Esophagus squamous epithelium (tissue), 5 donors: ENCODE data around the gene SIN3A. TPM values are rescaled to one million over a fixed set of nuclear protein-coding genes. Genes with fewer than 3 reads are reported as not detected.

ENCODE experiments used
- DNase-seq: peaks from one replicate; lab custom pipeline; 2025; lab: John Stamatoyannopoulos, UW
- H3K27ac ChIP-seq, 4 donors: fragments of 200-600 bp; sonication (generic); one replicate each; pipeline ENCODE4 v1.5.1; 2016 to 2019; ENCODE audit warnings: mild to moderate bottlenecking in 1 of 4
- H3K27me3 ChIP-seq, 4 donors: fragments of 200-600 bp; sonication (generic); 1 replicate in 3 of 4; 2 replicates in 1 of 4; pipeline versions ENCODE4 v1.5.1 to v1.6.0; 2017 to 2021; ENCODE audit warnings: antibody characterized with exemption in 1 of 4
- H3K36me3 ChIP-seq, 3 donors: fragments of 200-600 bp; sonication (generic); one replicate each; pipeline ENCODE4 v1.5.1; 2016 to 2019
- H3K4me1 ChIP-seq, 3 donors: fragments of 200-600 bp; sonication (generic); one replicate each; pipeline ENCODE4 v1.5.1; 2017 to 2019
- H3K4me3 ChIP-seq, 4 donors: fragments of 200-600 bp; sonication (generic); 1 replicate in 3 of 4; 2 replicates in 1 of 4; pipeline ENCODE4 v1.5.1; 2016 to 2019; ENCODE audit warnings: mild to moderate bottlenecking in 2 of 4, moderate library complexity in 1 of 4
- H3K9me3 ChIP-seq, 3 donors: fragments of 200-600 bp; sonication (generic); one replicate each; pipeline ENCODE4 v1.5.1; 2016 to 2019
- CTCF ChIP-seq, 6 experiments: fragments of 450-650 bp in 4 of 6; fragments of 200-600 bp in 2 of 6; sonication (generic) in 2 of 6; IDR thresholded peaks; one replicate each; pipeline ENCODE4 v1.5.1; 2016 to 2019; ENCODE audit warnings: antibody characterized with exemption in 6 of 6, mild to moderate bottlenecking in 4 of 6, moderate library complexity in 4 of 6
- POLR2A ChIP-seq, 4 donors: fragments of 450-650 bp; IDR thresholded peaks; one replicate each; pipeline ENCODE4 v1.6.1; 2017; ENCODE audit warnings: antibody characterized with exemption in 4 of 4, mild to moderate bottlenecking in 4 of 4, moderate library complexity in 3 of 4
- WGBS, 2 donors: methylation state at CpG; one replicate each; pipeline ENCODE4 v1.1.5; 2018; 5-methylcytosine and 5-hydroxymethylcytosine counted together
- intact Hi-C: fragments of 100-400 bp; cut with DNase I; formaldehyde crosslinking; loops from one replicate; pipeline ENCODE4 v1.15.0; 2022
- total RNA-seq, 4 donors: library from RNA; depleted of rRNA; stranded (reverse); fragments of >200 nt; gene quantifications; one replicate each; pipeline ENCODE4 v1.1.0, GENCODE V29; 2016
- donor health status: DM: yes; HTN: yes; CAD: no.

The SIN3A gene
- total RNA-seq, 4 donors from 2014 or later, result 22.3 to 49.8 (median 26.0) TPM

GRCh38 chr15:75357976-75358673 is 93.4 kb downstream of the SIN3A start:
- WGBS, 2 donors, result 86 to 100% methylated on average over 3 to 10 of the region's 17 CpGs

GRCh38 chr15:75356517-75356916 is 95.0 kb downstream of the SIN3A start:
- Histone ChIP-seq H3K4me1 (no peaks in the 10 kb centered on the region), H3K27ac (no peak overlapping the region), H3K9me3 (no peaks in the 10 kb centered on the region), H3K4me3 (no peak overlapping the region), H3K27me3 (no peaks in the 10 kb centered on the region), H3K36me3 (peaks cover 17 to 77% (median 32%) of the 10 kb centered on the region in 3 donors)
- TF ChIP-seq CTCF (IDR thresholded peaks at IDR 0.05) (no peak), POLR2A (IDR thresholded peaks at IDR 0.05) (no peak)
- no peak for DNase-seq
- intact Hi-C loops, result no loop called here
- 92 to 94% methylated on average over 17 to 19 of the region's 20 CpGs for WGBS, 2 donors

More at GRCh38 chr15:75357976-75358673, 93.4 kb downstream of the SIN3A start:
- Histone ChIP-seq H3K9me3 (no peaks in the 10 kb centered on the region), H3K27ac (no peak overlapping the region), H3K4me3 (no peak overlapping the region), H3K36me3 (peaks cover 23 to 93% (median 32%) of the 10 kb centered on the region in 3 donors), H3K27me3 (no peaks in the 10 kb centered on the region), H3K4me1 (no peaks in the 10 kb centered on the region)
- no peak for DNase-seq
- TF ChIP-seq POLR2A (IDR thresholded peaks at IDR 0.05) (no peak), CTCF (IDR thresholded peaks at IDR 0.05) (no peak)
- intact Hi-C loops, result no loop called here

DNA sequence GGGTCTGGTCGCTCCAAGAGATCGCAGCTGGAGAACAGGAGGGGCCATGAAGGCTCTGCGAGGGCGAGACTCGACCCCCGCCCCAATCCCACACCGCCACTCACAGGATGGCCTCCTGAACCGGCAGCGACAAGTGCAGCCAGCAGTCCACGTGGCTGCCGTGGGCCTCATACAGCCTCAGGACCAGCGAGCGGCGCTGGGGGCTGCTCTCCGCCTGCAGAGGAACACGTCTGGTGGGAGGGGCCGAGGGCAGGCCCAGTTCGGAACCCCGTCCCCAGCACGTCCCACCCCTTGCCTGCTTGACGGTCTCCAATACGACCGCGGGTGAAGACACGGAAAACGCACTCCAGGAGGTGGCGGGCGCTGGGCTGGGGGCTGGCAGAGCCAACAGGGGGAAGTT is 95.5 kb downstream of the SIN3A start:
- DNase-seq, result no peak
- WGBS, 2 donors, result 80 to 93% methylated on average over 3 to 18 of the region's 28 CpGs
- peaks cover 12 to 72% (median 29%) of the 10 kb centered on the region in 3 donors for H3K36me3 ChIP-seq
- H3K4me3 ChIP-seq, result no peak overlapping the region
- no peaks in the 10 kb centered on the region for H3K9me3 ChIP-seq
- no peak overlapping the region for H3K27ac ChIP-seq
- intact Hi-C loops, result no loop called here
- no peak for TF ChIP-seq POLR2A (IDR thresholded peaks at IDR 0.05)
- no peak for TF ChIP-seq CTCF (IDR thresholded peaks at IDR 0.05)
- H3K27me3 ChIP-seq, result no peaks in the 10 kb centered on the region
- H3K4me1 ChIP-seq, result no peaks in the 10 kb centered on the region

GRCh38 chr15:75355369-75355768 is 96.1 kb downstream of the SIN3A start:
- intact Hi-C loops, result no loop called here
- 83% methylated on average over 1 of the region's 4 CpGs; no CpG with 5 or more reads in 1 of the 2 donors for WGBS, 2 donors
- peaks cover 10 to 65% (median 29%) of the 10 kb centered on the region in 3 donors for H3K36me3 ChIP-seq
- no peak overlapping the region for H3K4me3 ChIP-seq
- no peaks in the 10 kb centered on the region for H3K4me1 ChIP-seq
- DNase-seq, result no peak
- H3K9me3 ChIP-seq, result no peaks in the 10 kb centered on the region
- TF ChIP-seq POLR2A (IDR thresholded peaks at IDR 0.05), result no peak
- H3K27me3 ChIP-seq, result no peaks in the 10 kb centered on the region
- no peak overlapping the region for H3K27ac ChIP-seq

DNA sequence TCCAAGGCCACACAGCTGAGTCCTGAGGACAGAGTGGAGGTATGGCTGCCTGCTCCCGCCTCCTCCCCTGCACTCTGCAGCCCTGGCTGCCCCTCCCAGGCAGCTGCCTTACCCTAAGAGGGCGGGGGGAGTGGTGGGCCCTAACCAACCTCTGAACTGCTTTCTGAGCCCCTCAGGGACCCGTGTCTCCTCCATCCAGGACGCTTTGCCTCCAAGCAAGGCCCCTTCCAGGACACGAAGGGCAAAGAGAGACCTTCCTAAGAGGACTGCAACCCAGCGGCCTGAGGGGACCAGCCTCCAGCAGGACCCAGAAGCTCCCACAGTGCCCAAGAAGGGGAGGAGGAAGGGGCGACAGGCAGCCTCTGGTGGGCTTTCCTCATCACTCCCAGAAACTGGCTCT is 97.0 kb downstream of the SIN3A start:
- Histone ChIP-seq H3K4me1 (peaks cover 0 to 6% (median 0%) of the 10 kb centered on the region in 3 donors), H3K4me3 (no peak overlapping the region), H3K27ac (no peak overlapping the region), H3K36me3 (peaks cover 8 to 56% (median 24%) of the 10 kb centered on the region in 3 donors), H3K27me3 (no peaks in the 10 kb centered on the region), H3K9me3 (no peaks in the 10 kb centered on the region)
- intact Hi-C loops, result no loop called here
- 80% methylated on average over 1 of the region's 7 CpGs; no CpG with 5 or more reads in 1 of the 2 donors for WGBS, 2 donors
- no peak for DNase-seq
- TF ChIP-seq POLR2A (IDR thresholded peaks at IDR 0.05) (no peak), CTCF (IDR thresholded peaks at IDR 0.05) (no peak)
